GM06990 (cell line): ENCODE measurements around the gene ZNF236.

Source experiments
- DNase-seq: peaks from one replicate; pipeline ENCODE4 v3.0.0-alpha.2; 2011; ENCODE audit not compliant: insufficient read length; ENCODE audit errors: extremely low read depth
- H3K27me3 ChIP-seq: replicated peaks from 2 replicates; pipeline ENCODE4 v1.6.0; 2011; ENCODE audit warnings: low read length; ENCODE audit not compliant: control insufficient read depth, insufficient read depth
- H3K36me3 ChIP-seq: 2 replicates; pipeline ENCODE4 v1.5.1; 2011; ENCODE audit warnings: low read length; ENCODE audit not compliant: control insufficient read depth, insufficient read depth
- H3K4me3 ChIP-seq: replicated peaks from 2 replicates; pipeline ENCODE4 v1.5.1; 2011; ENCODE audit warnings: low read depth, mild to moderate bottlenecking, control low read depth, low read length
- CTCF ChIP-seq: IDR thresholded peaks from 2 replicates; pipeline ENCODE4 v1.5.1; 2011; ENCODE audit warnings: low read length, control low read depth, mild to moderate bottlenecking, inconsistent platforms; ENCODE audit not compliant: insufficient read depth, poor library complexity, severe bottlenecking

The ZNF236 gene

DNA sequence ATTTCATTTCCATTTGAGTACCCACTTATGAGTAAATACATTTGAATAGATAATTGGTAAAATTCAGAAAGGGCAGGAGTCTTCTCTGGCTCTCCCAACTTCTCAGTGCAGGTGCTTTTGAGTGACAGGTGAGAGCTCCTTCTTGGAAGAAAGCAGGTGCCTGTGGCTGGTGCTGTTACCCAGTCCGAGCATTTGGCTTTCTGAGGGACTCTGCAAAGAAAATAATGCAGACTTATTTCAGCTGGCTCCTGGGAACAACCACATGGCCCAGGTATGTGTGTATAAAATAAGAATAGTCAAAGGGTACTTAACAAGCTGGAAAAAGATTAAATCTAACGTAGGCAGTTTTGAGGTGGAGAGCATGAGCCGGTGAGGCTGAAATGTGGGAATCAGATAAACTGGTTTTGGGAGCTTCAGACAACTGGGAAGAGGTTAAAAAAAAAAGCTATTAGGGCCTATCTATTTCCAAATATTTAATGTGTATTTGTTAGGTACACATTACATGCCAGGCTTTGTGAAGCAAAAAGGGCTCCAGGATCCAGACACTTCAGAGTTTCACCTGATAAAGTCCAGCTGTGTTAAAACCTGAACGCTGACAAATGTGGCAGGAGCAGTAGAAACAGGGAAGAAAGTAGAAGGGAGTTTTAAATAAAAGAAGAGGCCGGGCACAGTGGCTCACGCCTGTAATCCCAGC is 20.6 kb downstream of the ZNF236 start:
- no peak for TF ChIP-seq CTCF
- Histone ChIP-seq H3K4me3 (no peak overlapping the region), H3K27me3 (no peaks in the 10 kb centered on the region), H3K36me3 (no peaks in the 10 kb centered on the region)
- DNase-seq: no peak

DNA sequence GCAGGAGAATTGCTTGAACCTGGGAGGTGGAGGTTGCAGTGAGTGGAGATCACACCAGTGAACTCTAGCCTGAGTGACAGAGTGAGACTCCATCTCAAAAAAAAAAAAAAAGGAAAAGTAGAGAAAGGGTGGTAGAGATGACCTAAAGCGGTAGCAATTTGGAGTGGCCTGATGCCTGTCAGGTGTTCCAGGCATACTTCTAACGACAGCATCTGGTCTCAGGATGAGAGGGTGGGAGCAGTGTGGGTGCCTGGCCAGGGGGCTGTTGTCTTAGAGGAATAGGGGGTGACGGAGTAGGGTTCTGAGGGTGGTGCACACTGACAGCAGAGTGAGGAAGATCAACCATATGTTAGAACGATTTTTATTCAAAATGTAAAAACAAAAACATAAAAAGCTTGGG is 21.8 kb downstream of the ZNF236 start:
- Histone ChIP-seq H3K4me3 (no peak overlapping the region), H3K27me3 (no peaks in the 10 kb centered on the region), H3K36me3 (no peaks in the 10 kb centered on the region)
- DNase-seq: no peak
- no peak for TF ChIP-seq CTCF

DNA sequence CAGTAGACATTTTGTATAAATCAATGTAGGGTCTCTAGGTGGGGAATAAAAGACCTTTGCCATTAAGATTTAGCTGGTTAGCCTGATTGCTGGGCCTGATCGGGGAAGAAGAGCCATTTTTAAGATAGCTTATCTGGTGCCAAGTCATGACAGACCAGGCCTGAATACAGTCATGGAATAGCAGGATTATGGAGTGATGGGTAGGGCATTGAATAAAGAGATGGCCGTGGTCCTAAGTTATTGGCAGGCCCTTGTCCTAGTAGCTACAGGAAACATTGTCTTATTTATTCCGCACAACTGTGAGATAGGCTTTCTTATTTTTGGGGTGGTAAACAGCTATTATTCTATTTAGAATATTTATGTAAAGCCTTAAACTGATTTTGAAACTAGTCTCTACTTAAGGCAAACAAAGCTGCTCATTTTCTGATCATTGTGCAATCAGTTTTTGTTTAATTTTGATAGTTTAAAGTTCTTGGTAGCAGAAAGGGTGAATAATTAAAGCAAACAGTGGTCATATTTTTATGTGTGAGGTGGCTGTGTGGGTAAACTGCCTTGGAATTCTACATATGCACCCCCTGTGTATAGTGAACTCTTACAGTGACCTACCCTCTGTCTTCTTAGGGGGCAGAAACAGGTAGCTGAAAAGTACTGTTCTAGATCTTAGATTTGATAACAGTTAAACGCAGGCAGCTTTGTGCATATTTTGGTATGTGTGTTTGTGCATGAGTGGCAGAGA is 22.6 kb downstream of the ZNF236 start:
- TF ChIP-seq CTCF: no peak
- no peak overlapping the region for H3K4me3 ChIP-seq
- no peaks in the 10 kb centered on the region for H3K36me3 ChIP-seq
- H3K27me3 ChIP-seq: no peaks in the 10 kb centered on the region
- DNase-seq: no peak

DNA sequence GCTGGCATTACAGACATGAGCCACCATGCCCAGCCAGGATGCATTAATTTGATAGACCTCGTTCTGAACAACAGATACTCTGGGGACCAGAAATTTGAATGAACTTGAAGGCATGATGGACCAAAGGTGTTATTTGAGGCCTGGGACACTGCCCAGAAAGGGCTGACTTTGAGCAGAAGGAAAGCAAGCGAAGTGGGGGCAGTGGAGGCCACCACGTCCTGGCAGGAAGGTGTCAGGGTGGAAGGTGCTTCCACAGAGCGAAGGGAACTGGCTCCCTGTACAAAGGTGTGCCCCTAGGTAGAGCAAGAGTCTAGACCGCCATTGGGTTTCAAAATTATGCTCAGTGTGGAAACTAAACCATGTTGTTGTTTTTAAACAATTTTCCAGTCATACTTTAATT is 23.9 kb downstream of the ZNF236 start:
- H3K27me3 ChIP-seq: no peaks in the 10 kb centered on the region
- no peaks in the 10 kb centered on the region for H3K36me3 ChIP-seq
- no peak overlapping the region for H3K4me3 ChIP-seq
- no peak for DNase-seq
- no peak for TF ChIP-seq CTCF

DNA sequence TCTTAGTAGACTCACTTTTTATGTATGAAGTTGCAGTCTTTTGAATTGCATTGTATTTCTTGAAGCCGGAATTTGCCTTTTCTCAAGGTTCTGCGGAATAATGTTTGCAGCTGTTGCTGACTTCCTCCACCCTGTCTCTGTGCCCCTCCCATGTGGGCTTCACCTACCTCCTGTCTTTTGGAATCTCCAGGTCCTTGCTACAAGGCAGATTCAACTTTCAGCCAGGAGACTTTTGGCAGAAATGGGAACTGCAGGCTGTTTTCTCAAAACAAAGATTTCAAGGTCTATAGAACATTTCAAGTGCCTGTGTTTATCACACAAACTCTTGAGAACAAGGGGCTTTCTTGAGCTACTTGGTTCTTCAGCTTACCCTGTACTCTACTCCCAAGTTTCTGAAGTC is 25.6 kb downstream of the ZNF236 start:
- no peaks in the 10 kb centered on the region for H3K27me3 ChIP-seq
- DNase-seq: no peak
- no peak for TF ChIP-seq CTCF
- no peak overlapping the region for H3K4me3 ChIP-seq
- H3K36me3 ChIP-seq: peaks cover 3% of the 10 kb centered on the region
